Endothelial cell of umbilical vein (primary cell): ENCODE measurements around the gene FEN1. TPM values are rescaled to one million over a fixed set of nuclear protein-coding genes. Genes with fewer than 3 reads are reported as not detected.

Experiments used
- BruUV-seq: library from RNA; stranded (reverse); fragments of 400-500 nt; replicated peaks from 2 replicates; lab custom pipeline; 2021; lab: Mats Ljungman, UMichigan
- CTCF ChIA-PET: fragments of 300-600, 350-600 bp; sonication (Branson Sonifier 250); formaldehyde crosslinking; loops from one replicate; lab custom pipeline; 2021; ENCODE audit warnings: antibody characterized with exemption, inconsistent platforms; lab: Charles Lee
- POLR2A ChIA-PET: fragments of 300-600, 350-600 bp; sonication (Branson Sonifier 250); formaldehyde crosslinking; loops from one replicate; lab custom pipeline; 2021; ENCODE audit warnings: antibody characterized with exemption, inconsistent platforms; lab: Charles Lee
- DNase-seq: peaks from one replicate; pipeline ENCODE4 v3.0.0-alpha.2; 2011; ENCODE audit warnings: low read depth, low spot score
- FAIRE-seq: peaks from 2 replicates; lab custom pipeline; 2011; peaks lifted over from hg19 to GRCh38; lab: Jason Lieb, UNC
- H2AFZ ChIP-seq: 2 replicates; pipeline ENCODE4 v1.6.0; 2012; ENCODE audit warnings: low read depth, low read length, control low read depth, inconsistent platforms
- H3K27ac ChIP-seq: 2 replicates; pipeline ENCODE4 v1.5.1; 2011; ENCODE audit warnings: low read depth, mild to moderate bottlenecking, control low read depth, low read length, moderate library complexity; ENCODE audit not compliant: insufficient read depth
- H3K27me3 ChIP-seq, 2 experiments: 2 replicates each; pipeline versions ENCODE4 v1.6.0 to v1.6.1; 2011; ENCODE audit warnings: low read length in 2 of 2, mixed read lengths in 1 of 2; ENCODE audit not compliant: control insufficient read depth in 2 of 2, insufficient read depth in 2 of 2
- H3K36me3 ChIP-seq, 2 experiments: 2 replicates in 1 of 2; 3 replicates in 1 of 2; pipeline ENCODE4 v1.5.1; 2011; ENCODE audit warnings: low read length in 2 of 2, mild to moderate bottlenecking in 1 of 2, moderate library complexity in 1 of 2; ENCODE audit not compliant: control insufficient read depth in 2 of 2, insufficient read depth in 2 of 2; ENCODE audit errors: extremely low read depth in 1 of 2
- H3K4me1 ChIP-seq: 3 replicates; pipeline ENCODE4 v1.5.1; 2011; ENCODE audit warnings: mild to moderate bottlenecking, low read length; ENCODE audit not compliant: control insufficient read depth, insufficient read depth; ENCODE audit errors: extremely low read depth
- H3K4me2 ChIP-seq: 2 replicates; pipeline ENCODE4 v1.6.1; 2011; ENCODE audit warnings: low read length, control low read depth, mixed read lengths; ENCODE audit not compliant: insufficient read depth
- H3K4me3 ChIP-seq, 3 experiments: fragments of 200-600 bp in 1 of 3; sonication (generic), shearing (Covaris generic) in 1 of 3; replicated peaks in 1 of 3; 2 replicates each; pipeline ENCODE4 v1.5.1; 2011 to 2016; ENCODE audit warnings: control low read depth in 3 of 3, low read length in 3 of 3, mild to moderate bottlenecking in 2 of 3, inconsistent platforms in 1 of 3, low read depth in 1 of 3, moderate library complexity in 1 of 3; ENCODE audit not compliant: insufficient read depth in 1 of 3
- H3K79me2 ChIP-seq: 2 replicates; pipeline ENCODE4 v1.6.0; 2012; ENCODE audit warnings: low read length, inconsistent platforms; ENCODE audit not compliant: control insufficient read depth, insufficient read depth
- H3K9ac ChIP-seq: replicated peaks from 2 replicates; pipeline ENCODE3; 2011; ENCODE audit warnings: low read length, control low read depth; ENCODE audit not compliant: insufficient read depth; ENCODE audit errors: extremely low read depth
- H3K9me1 ChIP-seq: replicated peaks from 3 replicates; pipeline ENCODE4 v1.6.0; 2011; ENCODE audit warnings: mild to moderate bottlenecking, low read length; ENCODE audit not compliant: control insufficient read depth, insufficient read depth; ENCODE audit errors: extremely low read depth
- H3K9me3 ChIP-seq: replicated peaks from 2 replicates; pipeline ENCODE4 v1.5.1; 2012; ENCODE audit warnings: low read length, inconsistent platforms; ENCODE audit not compliant: control insufficient read depth, insufficient read depth
- H4K20me1 ChIP-seq: replicated peaks from 2 replicates; pipeline ENCODE3; 2011; ENCODE audit warnings: mild to moderate bottlenecking, low read length; ENCODE audit not compliant: control insufficient read depth, insufficient read depth; ENCODE audit errors: extremely low read depth
- GATA2 ChIP-seq: IDR thresholded peaks from 2 replicates; pipeline ENCODE4 v1.7.0; 2011; ENCODE audit warnings: low read depth, mild to moderate bottlenecking, moderate library complexity, mixed read lengths, low read length; ENCODE audit not compliant: insufficient read length, insufficient read depth
- MYC ChIP-seq: IDR thresholded peaks from one replicate; pipeline ENCODE4 v1.6.1; 2011; ENCODE audit warnings: mild to moderate bottlenecking, low read depth, low read length
- POLR2A ChIP-seq: IDR thresholded peaks from 2 replicates; pipeline ENCODE4 v1.6.1; 2012; ENCODE audit warnings: low read depth, mild to moderate bottlenecking, control low read depth, low read length
- POLR2AphosphoS5 ChIP-seq: IDR thresholded peaks from 2 replicates; pipeline ENCODE4 v1.6.1; 2012; ENCODE audit warnings: low read depth, mild to moderate bottlenecking, control low read depth, low read length, moderate library complexity; ENCODE audit not compliant: insufficient read depth
- dilution Hi-C: fragments of 300-500 bp; cut with MboI; formaldehyde crosslinking; loops from one replicate; pipeline ENCODE4 v1.15.0; 2019; ENCODE audit warnings: low sequenced_read_pairs; ENCODE audit not compliant: extremely low pct_ligation_motif_present
- intact Hi-C: fragments of 100-400 bp; cut with micrococcal nuclease; formaldehyde crosslinking; loops from one replicate; pipeline ENCODE4 v1.10.0; 2022
- polyA plus RNA-seq, 4 experiments: library from polyadenylated mRNA; depleted of rRNA in 3 of 4; stranded (reverse) in 3 of 4; unstranded in 1 of 4; fragments of >200 nt; gene quantifications; 2 replicates each; pipeline versions ENCODE4 v1.2.1 to v1.2.3, GENCODE V29; 2011 to 2012; ENCODE audit warnings: missing spikeins in 1 of 4
- total RNA-seq: library from RNA; stranded (reverse); gene quantifications from 2 replicates; pipeline ENCODE4 v1.2.3, GENCODE V29; 2021
- TF ChIP-seq, protein P1 (sequence below): IDR thresholded peaks from 2 replicates; pipeline ENCODE4 v1.6.1; 2011; ENCODE audit not compliant: insufficient read depth, insufficient read length
- TF ChIP-seq, protein P2 (sequence below), 2 donors: IDR thresholded peaks; 1 replicate in 1 of 2; 2 replicates in 1 of 2; pipeline ENCODE4 v1.5.1; 2011; ENCODE audit warnings: low read length in 2 of 2, mild to moderate bottlenecking in 2 of 2, moderate library complexity in 2 of 2, control low read depth in 1 of 2, inconsistent platforms in 1 of 2, low read depth in 1 of 2; ENCODE audit not compliant: insufficient read depth in 1 of 2; ENCODE audit errors: extremely low read depth in 1 of 2

The FEN1 gene
- total and polyA plus RNA-seq, 2 donors (not counting 3 experiments of a cell fraction or from before 2014, with no cell fraction given), result 29.3 to 60.5 TPM

DNA sequence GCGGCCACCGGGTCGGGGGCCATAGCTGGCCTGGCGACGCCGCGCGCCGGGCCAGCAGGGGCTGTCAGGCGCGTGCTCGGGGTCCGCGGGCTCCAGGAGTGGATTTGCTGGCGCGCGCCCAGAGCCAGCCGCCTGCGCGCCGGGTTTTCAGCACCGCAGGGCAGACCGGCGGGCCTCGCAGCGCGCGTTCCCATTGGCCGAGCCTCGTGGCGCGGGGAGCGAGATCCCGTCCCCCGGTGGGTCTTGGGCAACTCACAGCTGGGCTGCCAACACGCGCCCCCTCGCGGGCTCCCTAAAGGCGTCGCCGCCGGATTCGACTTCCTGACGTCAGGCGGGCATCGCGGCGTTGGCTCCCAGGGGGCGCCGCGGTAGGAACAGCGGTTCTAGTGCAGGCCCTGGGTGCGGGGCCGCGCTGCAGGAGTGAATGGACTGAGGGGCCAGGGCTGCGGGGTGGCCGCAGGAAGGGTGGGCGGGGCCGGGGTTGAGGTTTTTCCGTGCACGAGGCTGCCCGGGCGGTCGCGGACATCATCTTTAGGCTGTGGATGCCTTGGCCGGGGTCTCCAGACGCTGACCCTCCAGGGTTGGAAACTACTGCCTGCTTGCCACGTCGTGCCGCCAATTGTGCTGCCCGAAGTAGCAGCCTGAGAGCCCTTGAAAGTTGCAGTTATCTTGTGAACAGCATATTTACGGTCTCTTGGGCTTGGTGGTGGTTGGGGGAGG, 24.2 kb downstream of the FEN1 start, which contains the start of gene FADS1:
FADS1 (minus strand) TSS at position 268 of the 720 bp plus-strand sequence; CDS start at position 194, 74 bp downstream.
- intact Hi-C loops (loop anchor here (1.0 to 5.0 kb wide), 6 partner anchors 10 to 290 kb away; partner anchors contain the start of genes FEN1, FTH1 and TMEM258), dilution Hi-C loops (no loop called here)
- H3K79me2 ChIP-seq, result peaks cover 26% of the 10 kb centered on the region
- H2AFZ ChIP-seq, result peak within 1 kb of the TSS; percentile 52
- H3K4me1 ChIP-seq, result peaks cover 19% of the 10 kb centered on the region
- BruUV-seq, result no TSS peak
- CTCF ChIA-PET, result interaction anchor here (1.0 to 5.5 kb wide), 5 partner anchors 11 to 131 kb away, joined by 6 to 56 read pairs (median 16); partner anchors contain the start of gene FADS2
- H3K4me2 ChIP-seq, result peak within 1 kb of the TSS; percentile 65
- TF ChIP-seq, protein P1, sequence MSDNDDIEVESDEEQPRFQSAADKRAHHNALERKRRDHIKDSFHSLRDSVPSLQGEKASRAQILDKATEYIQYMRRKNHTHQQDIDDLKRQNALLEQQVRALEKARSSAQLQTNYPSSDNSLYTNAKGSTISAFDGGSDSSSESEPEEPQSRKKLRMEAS, result peak; percentile 71
- TF ChIP-seq GATA2 (no peak), POLR2AphosphoS5 (peak; percentile 74), MYC (no peak), POLR2A (peak; percentile 50)
- TF ChIP-seq, protein P2, sequence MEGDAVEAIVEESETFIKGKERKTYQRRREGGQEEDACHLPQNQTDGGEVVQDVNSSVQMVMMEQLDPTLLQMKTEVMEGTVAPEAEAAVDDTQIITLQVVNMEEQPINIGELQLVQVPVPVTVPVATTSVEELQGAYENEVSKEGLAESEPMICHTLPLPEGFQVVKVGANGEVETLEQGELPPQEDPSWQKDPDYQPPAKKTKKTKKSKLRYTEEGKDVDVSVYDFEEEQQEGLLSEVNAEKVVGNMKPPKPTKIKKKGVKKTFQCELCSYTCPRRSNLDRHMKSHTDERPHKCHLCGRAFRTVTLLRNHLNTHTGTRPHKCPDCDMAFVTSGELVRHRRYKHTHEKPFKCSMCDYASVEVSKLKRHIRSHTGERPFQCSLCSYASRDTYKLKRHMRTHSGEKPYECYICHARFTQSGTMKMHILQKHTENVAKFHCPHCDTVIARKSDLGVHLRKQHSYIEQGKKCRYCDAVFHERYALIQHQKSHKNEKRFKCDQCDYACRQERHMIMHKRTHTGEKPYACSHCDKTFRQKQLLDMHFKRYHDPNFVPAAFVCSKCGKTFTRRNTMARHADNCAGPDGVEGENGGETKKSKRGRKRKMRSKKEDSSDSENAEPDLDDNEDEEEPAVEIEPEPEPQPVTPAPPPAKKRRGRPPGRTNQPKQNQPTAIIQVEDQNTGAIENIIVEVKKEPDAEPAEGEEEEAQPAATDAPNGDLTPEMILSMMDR (IDR thresholded peaks at IDR 0.05; ENCODE audit: extremely low read depth in 1 of 2, insufficient read depth in 1 of 2, low read depth in 1 of 2, low read length in 2 of 2), result peak; percentile 79 to 89
- H3K4me3 ChIP-seq, result peak within 1 kb of the TSS; percentile 56 to 86 (median 62)
- no peaks in the 10 kb centered on the region for H3K9me1 ChIP-seq
- H3K36me3 ChIP-seq, result peaks cover 5 to 9% of the 10 kb centered on the region in 2 experiments
- FAIRE-seq, result no peak
- H3K27me3 ChIP-seq, result no peaks in the 10 kb centered on the region
- H3K9me3 ChIP-seq, result no peaks in the 10 kb centered on the region
- H3K27ac ChIP-seq, result peak within 1 kb of the TSS; percentile 86
- DNase-seq, result peak; percentile 97
- POLR2A ChIA-PET, result interaction anchor here (1.2 to 5.0 kb wide), 2 partner anchors 13 to 20 kb away, joined by 3 to 36 read pairs; partner anchors contain the start of gene FADS2
- H4K20me1 ChIP-seq, result no peaks in the 10 kb centered on the region
- peak within 1 kb of the TSS; percentile 91 for H3K9ac ChIP-seq
